ENCODE results near the gene SORCS2. TPM values are rescaled to one million over a fixed set of nuclear protein-coding genes. Genes with fewer than 3 reads are reported as not detected.

The SORCS2 gene
- total and polyA plus RNA-seq, 2 of the 8 experiments (the other 6 are each of a cell fraction or from before 2014, with no cell fraction given) = 0.36 to 1.8 TPM

- no peak for TF ChIP-seq EZH2 (IDR thresholded peaks at IDR 0.05; ENCODE audit: low read depth, low read length, severe bottlenecking)
- TF ChIP-seq CBX5 (IDR thresholded peaks at IDR 0.05; ENCODE audit: low read depth, low read length) = no peak
- no peak for TF ChIP-seq JUND (IDR thresholded peaks at IDR 0.05; ENCODE audit: low read length)
- TF ChIP-seq SP1 (IDR thresholded peaks at IDR 0.05; ENCODE audit: low read depth, low read length) = no peak
- TF ChIP-seq KDM1A (IDR thresholded peaks at IDR 0.05; ENCODE audit: borderline replicate concordance, low read length) = no peak
- no peak for TF ChIP-seq EP300 (IDR thresholded peaks at IDR 0.05; ENCODE audit: borderline replicate concordance in 1 of 2, low read depth in 2 of 2, low read length in 2 of 2)
- no peak for TF ChIP-seq BACH1 (IDR thresholded peaks at IDR 0.05; ENCODE audit: low read length)
Measured at GRCh38 chr4:7459471-7459870, 267.1 kb downstream of the SORCS2 start (continued).
